Measurements from ENCODE around the gene TPPP3. TPM values are rescaled to one million over a fixed set of nuclear protein-coding genes. Genes with fewer than 3 reads are reported as not detected.

Gene TPPP3
- total RNA-seq, 1 experiment from 2014 or later: 3.1 TPM

GRCh38 chr16:67409631-67410030, 16.3 kb upstream of the TPPP3 start:
- H3F3A ChIP-seq (ENCODE audit: insufficient read depth, low read depth): peaks cover 10% of the 10 kb centered on the region; the same call in 1 of the 2 replicates
- H3K27ac ChIP-seq: no peak overlapping the region
- CTCF ChIA-PET: interaction anchor here (0.9 kb wide), 1 partner anchor 71 kb away, joined by 3 read pairs; no protein-coding TSS in a partner anchor
- no peaks in the 10 kb centered on the region for H3K79me2 ChIP-seq (ENCODE audit: low read depth)
- H3K4me1 ChIP-seq (replicated peaks; ENCODE audit: insufficient read depth): peaks cover 24% of the 10 kb centered on the region
- H3K27me3 ChIP-seq (ENCODE audit: insufficient read depth, low read depth): no peaks in the 10 kb centered on the region
- TF ChIP-seq EZH2 (IDR thresholded peaks at IDR 0.05; ENCODE audit: low read depth): no peak
- TF ChIP-seq, protein P1, sequence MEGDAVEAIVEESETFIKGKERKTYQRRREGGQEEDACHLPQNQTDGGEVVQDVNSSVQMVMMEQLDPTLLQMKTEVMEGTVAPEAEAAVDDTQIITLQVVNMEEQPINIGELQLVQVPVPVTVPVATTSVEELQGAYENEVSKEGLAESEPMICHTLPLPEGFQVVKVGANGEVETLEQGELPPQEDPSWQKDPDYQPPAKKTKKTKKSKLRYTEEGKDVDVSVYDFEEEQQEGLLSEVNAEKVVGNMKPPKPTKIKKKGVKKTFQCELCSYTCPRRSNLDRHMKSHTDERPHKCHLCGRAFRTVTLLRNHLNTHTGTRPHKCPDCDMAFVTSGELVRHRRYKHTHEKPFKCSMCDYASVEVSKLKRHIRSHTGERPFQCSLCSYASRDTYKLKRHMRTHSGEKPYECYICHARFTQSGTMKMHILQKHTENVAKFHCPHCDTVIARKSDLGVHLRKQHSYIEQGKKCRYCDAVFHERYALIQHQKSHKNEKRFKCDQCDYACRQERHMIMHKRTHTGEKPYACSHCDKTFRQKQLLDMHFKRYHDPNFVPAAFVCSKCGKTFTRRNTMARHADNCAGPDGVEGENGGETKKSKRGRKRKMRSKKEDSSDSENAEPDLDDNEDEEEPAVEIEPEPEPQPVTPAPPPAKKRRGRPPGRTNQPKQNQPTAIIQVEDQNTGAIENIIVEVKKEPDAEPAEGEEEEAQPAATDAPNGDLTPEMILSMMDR (conservative IDR thresholded peaks at IDR 0.05): no peak
- POLR2A ChIA-PET (ENCODE audit: unreplicated experiment): no interaction called here
- H3K9me2 ChIP-seq (ENCODE audit: insufficient read depth): no peaks in the 10 kb centered on the region
- intact Hi-C loops (cut with micrococcal nuclease; ENCODE audit: unreplicated experiment): no loop called here
- H3K4me2 ChIP-seq: no peak overlapping the region
- no TSS peak for BruUV-seq (replicated peaks)
- no peak for DNase-seq
- no peaks in the 10 kb centered on the region for H4K20me1 ChIP-seq (ENCODE audit: insufficient read depth)
- no peak overlapping the region for H2AFZ ChIP-seq
- no peak overlapping the region for H3K4me3 ChIP-seq
- H3K36me3 ChIP-seq (ENCODE audit: low read depth): no peaks in the 10 kb centered on the region
- H3K9me3 ChIP-seq (ENCODE audit: insufficient read depth, low read depth): no peaks in the 10 kb centered on the region

GRCh38 chr16:67407788-67408452, 14.6 kb upstream of the TPPP3 start:
- intact Hi-C loops (cut with micrococcal nuclease; ENCODE audit: unreplicated experiment): no loop called here
- CTCF ChIA-PET: no interaction called here
- H3K4me2 ChIP-seq: no peak overlapping the region
- peaks cover 18% of the 10 kb centered on the region; the same call in 1 of the 2 replicates for H3F3A ChIP-seq (ENCODE audit: insufficient read depth, low read depth)
- no peak overlapping the region for H3K4me3 ChIP-seq
- H4K20me1 ChIP-seq (ENCODE audit: insufficient read depth): no peaks in the 10 kb centered on the region
- TF ChIP-seq, protein P1 (conservative IDR thresholded peaks at IDR 0.05): no peak; the same call in 1 of the 2 replicates
- TF ChIP-seq EZH2 (IDR thresholded peaks at IDR 0.05; ENCODE audit: low read depth): no peak
- H3K27me3 ChIP-seq (ENCODE audit: insufficient read depth, low read depth): no peaks in the 10 kb centered on the region
- no peaks in the 10 kb centered on the region for H3K9me2 ChIP-seq (ENCODE audit: insufficient read depth)
- no TSS peak for BruUV-seq (replicated peaks)
- no peaks in the 10 kb centered on the region for H3K36me3 ChIP-seq (ENCODE audit: low read depth)
- no peak overlapping the region for H3K27ac ChIP-seq
- no peaks in the 10 kb centered on the region for H3K79me2 ChIP-seq (ENCODE audit: low read depth)
- no peak overlapping the region for H2AFZ ChIP-seq
- H3K4me1 ChIP-seq (replicated peaks; ENCODE audit: insufficient read depth): peaks cover 36% of the 10 kb centered on the region
- no peaks in the 10 kb centered on the region for H3K9me3 ChIP-seq (ENCODE audit: insufficient read depth, low read depth)
- no peak for DNase-seq
- POLR2A ChIA-PET (ENCODE audit: unreplicated experiment): interaction anchor here (0.6 to 0.7 kb wide), 3 partner anchors 14 to 154 kb away, joined by 3 to 6 read pairs (median 3); no protein-coding TSS in a partner anchor

DNA sequence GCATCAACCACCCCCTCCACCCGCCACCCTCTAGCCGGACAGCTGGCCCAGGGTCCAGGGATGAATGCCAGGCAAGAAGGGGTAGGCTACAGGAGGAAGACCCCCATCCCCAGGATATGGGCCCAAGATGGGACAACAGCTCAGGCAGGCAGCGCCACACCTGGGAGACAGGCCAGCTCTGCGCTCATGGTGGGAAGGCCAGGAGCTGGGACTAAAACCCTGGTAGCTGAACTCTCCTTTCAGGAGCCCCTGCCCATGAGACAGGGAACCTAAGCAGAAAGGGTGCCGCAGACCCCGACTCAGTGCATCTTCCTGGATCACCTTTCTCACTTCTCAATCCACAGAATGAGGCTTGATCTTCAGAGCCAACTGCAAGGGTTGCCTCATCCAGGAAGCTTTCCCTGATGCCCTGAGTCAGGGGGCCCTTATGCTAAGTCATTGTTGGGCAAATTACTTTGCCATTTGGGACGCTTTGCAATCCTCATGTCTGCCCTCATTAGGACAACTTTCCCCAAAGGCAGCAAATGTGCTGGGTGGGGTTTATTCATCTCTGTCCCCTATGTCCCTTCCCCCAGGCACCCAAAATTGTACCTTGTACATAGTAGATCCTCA, 14.0 kb upstream of the TPPP3 start:
- H3K36me3 ChIP-seq (ENCODE audit: low read depth): no peaks in the 10 kb centered on the region
- H3K4me2 ChIP-seq: no peak overlapping the region
- peaks cover 18% of the 10 kb centered on the region; the same call in 1 of the 2 replicates for H3F3A ChIP-seq (ENCODE audit: insufficient read depth, low read depth)
- CTCF ChIA-PET: interaction anchor here (0.6 kb wide), 1 partner anchor 61 kb away, joined by 3 read pairs; no protein-coding TSS in a partner anchor
- H3K4me3 ChIP-seq: no peak overlapping the region
- no TSS peak for BruUV-seq (replicated peaks)
- intact Hi-C loops (cut with micrococcal nuclease; ENCODE audit: unreplicated experiment): no loop called here
- no peak overlapping the region for H2AFZ ChIP-seq
- no peak for TF ChIP-seq EZH2 (IDR thresholded peaks at IDR 0.05; ENCODE audit: low read depth)
- TF ChIP-seq, protein P1 (conservative IDR thresholded peaks at IDR 0.05): no peak
- DNase-seq: no peak
- H3K27me3 ChIP-seq (ENCODE audit: insufficient read depth, low read depth): no peaks in the 10 kb centered on the region
- H3K79me2 ChIP-seq (ENCODE audit: low read depth): no peaks in the 10 kb centered on the region
- no peak overlapping the region for H3K27ac ChIP-seq
- no peaks in the 10 kb centered on the region for H3K9me2 ChIP-seq (ENCODE audit: insufficient read depth)
- H3K4me1 ChIP-seq (replicated peaks; ENCODE audit: insufficient read depth): peaks cover 36% of the 10 kb centered on the region
- H3K9me3 ChIP-seq (ENCODE audit: insufficient read depth, low read depth): no peaks in the 10 kb centered on the region
- H4K20me1 ChIP-seq (ENCODE audit: insufficient read depth): no peaks in the 10 kb centered on the region
- POLR2A ChIA-PET (ENCODE audit: unreplicated experiment): no interaction called here

Measured in PC-9 (cell line).